ENCODE data around the gene DPEP3.

DPEP3 gene

GRCh38 chr16:67950335-67950843, 29.9 kb downstream of the DPEP3 start:
- CTCF ChIA-PET: interaction anchor here (1.0 to 1.6 kb wide), 4 partner anchors 9 to 13 kb away, joined by 3 to 8 read pairs (median 3); no protein-coding TSS in a partner anchor
- no peak for TF ChIP-seq CTCF (IDR thresholded peaks at IDR 0.05; ENCODE audit: insufficient read depth, low read length, missing control alignments)
- no peak overlapping the region for H3K4me3 ChIP-seq (ENCODE audit: low read depth, low read length)
- POLR2A ChIA-PET: interaction anchor here (0.6 to 1.4 kb wide), 5 partner anchors 9 to 154 kb away, joined by 3 to 4 read pairs (median 3); no protein-coding TSS in a partner anchor
- no peak for DNase-seq (ENCODE audit: low read depth, low spot score)

GRCh38 chr16:67949645-67950044, 30.7 kb downstream of the DPEP3 start:
- CTCF ChIA-PET: interaction anchor here (1.1 to 1.6 kb wide), 3 partner anchors 9 to 11 kb away, joined by 3 to 8 read pairs (median 3); no protein-coding TSS in a partner anchor
- POLR2A ChIA-PET: interaction anchor here (0.6 to 1.1 kb wide), 2 partner anchors 9 to 153 kb away, joined by 3 to 4 read pairs; no protein-coding TSS in a partner anchor

GRCh38 chr16:67948015-67948414, 32.3 kb downstream of the DPEP3 start:
- no peak for TF ChIP-seq CTCF (IDR thresholded peaks at IDR 0.05; ENCODE audit: insufficient read depth, low read length, missing control alignments)
- CTCF ChIA-PET: interaction anchor here (1.0 to 1.9 kb wide), 2 partner anchors 12 to 93 kb away, joined by 3 to 7 read pairs; no protein-coding TSS in a partner anchor
- H3K4me3 ChIP-seq (ENCODE audit: low read depth, low read length): no peak overlapping the region
- POLR2A ChIA-PET: interaction anchor here (1.0 to 1.1 kb wide), 2 partner anchors 9 to 11 kb away, joined by 3 to 6 read pairs; no protein-coding TSS in a partner anchor
- no peak for DNase-seq (ENCODE audit: low read depth, low spot score)

More at GRCh38 chr16:67949645-67950044, 30.7 kb downstream of the DPEP3 start:
- TF ChIP-seq CTCF (IDR thresholded peaks at IDR 0.05; ENCODE audit: insufficient read depth, low read length, missing control alignments): no peak
- no peak for DNase-seq (ENCODE audit: low read depth, low spot score)
- H3K4me3 ChIP-seq (ENCODE audit: low read depth, low read length): no peak overlapping the region

- TF ChIP-seq CTCF (IDR thresholded peaks at IDR 0.05; ENCODE audit: insufficient read depth, low read length, missing control alignments): no peak
- no peak for DNase-seq (ENCODE audit: low read depth, low spot score)
- POLR2A ChIA-PET: interaction anchor here (1.1 to 1.3 kb wide), 2 partner anchors 8 to 11 kb away, joined by 3 to 6 read pairs; no protein-coding TSS in a partner anchor
- no peak overlapping the region for H3K4me3 ChIP-seq (ENCODE audit: low read depth, low read length)
- CTCF ChIA-PET: interaction anchor here (0.8 to 1.9 kb wide), 3 partner anchors 12 to 94 kb away, joined by 3 to 7 read pairs (median 3); no protein-coding TSS in a partner anchor
These were observed 33.2 kb downstream of the DPEP3 start for GRCh38 chr16:67946966-67947558.

GRCh38 chr16:67946128-67946569, 34.1 kb downstream of the DPEP3 start:
- no peak for TF ChIP-seq CTCF (IDR thresholded peaks at IDR 0.05; ENCODE audit: insufficient read depth, low read length, missing control alignments)
- ChIA-PET POLR2A (interaction anchor here (1.3 kb wide), 1 partner anchor 10 kb away, joined by 6 read pairs; no protein-coding TSS in a partner anchor), CTCF (interaction anchor here (1.5 to 1.7 kb wide), 2 partner anchors 94 to 425 kb away, joined by 3 read pairs; no protein-coding TSS in a partner anchor)
- no peak for DNase-seq (ENCODE audit: low read depth, low spot score)
- H3K4me3 ChIP-seq (ENCODE audit: low read depth, low read length): no peak overlapping the region
